Stimulated activated CD4-positive, alpha-beta T cell treated with anti-CD3 and anti-CD28 coated beads, Interleukin-1b, Interleukin-23, amount 100 ng/mL, for 24 hours (primary cell): Measurements from ENCODE around the gene RAB19.
"Not testable (repeated sequence)": the region's sequence is repeated elsewhere in the genome, so short reads cannot be mapped to it uniquely, and the experiment has no call there.

Experiments
- DNase-seq, 4 experiments: peaks; one replicate each; pipeline ENCODE4 v3.0.0-alpha.2; 2020; ENCODE audit warnings: low read depth in 4 of 4, low spot score in 1 of 4

Gene RAB19

GRCh38 chr7:140453273-140453672 lies 49.4 kb downstream of the RAB19 start:
- no peak for DNase-seq

GRCh38 chr7:140453785-140454656 lies 50.2 kb downstream of the RAB19 start:
- not testable (repeated sequence) for DNase-seq

GRCh38 chr7:140454657-140455015 lies 50.8 kb downstream of the RAB19 start:
- no peak for DNase-seq

- DNase-seq = no peak
These were observed 51.9 kb downstream of the RAB19 start for GRCh38 chr7:140455743-140456142.

GRCh38 chr7:140456551-140457051 lies 52.7 kb downstream of the RAB19 start:
- no peak for DNase-seq

- no peak for DNase-seq
These were observed 54.3 kb downstream of the RAB19 start for GRCh38 chr7:140458201-140458600.

GRCh38 chr7:140458916-140459315 lies 55.1 kb downstream of the RAB19 start:
- no peak for DNase-seq

- no peak for DNase-seq
These were observed 59.3 kb downstream of the RAB19 start for GRCh38 chr7:140463111-140463510.

- DNase-seq = peak in 2 of 4 experiments; percentile 8 to 15
These were observed 72.0 kb downstream of the RAB19 start for GRCh38 chr7:140475747-140476333.

GRCh38 chr7:140476698-140477261 lies 72.9 kb downstream of the RAB19 start:
- no peak for DNase-seq
